Keratinocyte (primary cell): Measurements from ENCODE around the gene HIP1.

ENCODE experiments used
- CTCF ChIP-seq, 3 experiments: IDR thresholded peaks in 1 of 3; conservative IDR thresholded peaks in 1 of 3; optimal IDR thresholded peaks in 1 of 3; 2 replicates in 2 of 3; 3 replicates in 1 of 3; pipeline versions ENCODE3 to v1.5.1; 2011; ENCODE audit warnings: low read length in 3 of 3, mild to moderate bottlenecking in 3 of 3, moderate library complexity in 2 of 3, control low read depth in 1 of 3, inconsistent platforms in 1 of 3; ENCODE audit not compliant: insufficient read depth in 2 of 3; ENCODE audit errors: extremely low read depth in 1 of 3
- EZH2 ChIP-seq: IDR thresholded peaks from one replicate; pipeline ENCODE4 v1.6.1; 2012; ENCODE audit warnings: inconsistent platforms, mild to moderate bottlenecking, low read length, moderate library complexity

GRCh38 chr7:75655536-75655935, 83.2 kb downstream of the HIP1 start:
- TF ChIP-seq CTCF (optimal IDR thresholded peaks at IDR 0.05 in 1 of 3, IDR thresholded peaks at IDR 0.05 in 1 of 3, conservative IDR thresholded peaks at IDR 0.05 in 1 of 3; ENCODE audit: extremely low read depth in 1 of 3, insufficient read depth in 2 of 3, low read length in 3 of 3) (no peak), EZH2 (no peak)
